Measurements from ENCODE around the gene KIF19.
"Not testable (repeated sequence)": the region's sequence is repeated elsewhere in the genome, so short reads cannot be mapped to it uniquely, and the experiment has no call there.

KIF19 gene, protein sequence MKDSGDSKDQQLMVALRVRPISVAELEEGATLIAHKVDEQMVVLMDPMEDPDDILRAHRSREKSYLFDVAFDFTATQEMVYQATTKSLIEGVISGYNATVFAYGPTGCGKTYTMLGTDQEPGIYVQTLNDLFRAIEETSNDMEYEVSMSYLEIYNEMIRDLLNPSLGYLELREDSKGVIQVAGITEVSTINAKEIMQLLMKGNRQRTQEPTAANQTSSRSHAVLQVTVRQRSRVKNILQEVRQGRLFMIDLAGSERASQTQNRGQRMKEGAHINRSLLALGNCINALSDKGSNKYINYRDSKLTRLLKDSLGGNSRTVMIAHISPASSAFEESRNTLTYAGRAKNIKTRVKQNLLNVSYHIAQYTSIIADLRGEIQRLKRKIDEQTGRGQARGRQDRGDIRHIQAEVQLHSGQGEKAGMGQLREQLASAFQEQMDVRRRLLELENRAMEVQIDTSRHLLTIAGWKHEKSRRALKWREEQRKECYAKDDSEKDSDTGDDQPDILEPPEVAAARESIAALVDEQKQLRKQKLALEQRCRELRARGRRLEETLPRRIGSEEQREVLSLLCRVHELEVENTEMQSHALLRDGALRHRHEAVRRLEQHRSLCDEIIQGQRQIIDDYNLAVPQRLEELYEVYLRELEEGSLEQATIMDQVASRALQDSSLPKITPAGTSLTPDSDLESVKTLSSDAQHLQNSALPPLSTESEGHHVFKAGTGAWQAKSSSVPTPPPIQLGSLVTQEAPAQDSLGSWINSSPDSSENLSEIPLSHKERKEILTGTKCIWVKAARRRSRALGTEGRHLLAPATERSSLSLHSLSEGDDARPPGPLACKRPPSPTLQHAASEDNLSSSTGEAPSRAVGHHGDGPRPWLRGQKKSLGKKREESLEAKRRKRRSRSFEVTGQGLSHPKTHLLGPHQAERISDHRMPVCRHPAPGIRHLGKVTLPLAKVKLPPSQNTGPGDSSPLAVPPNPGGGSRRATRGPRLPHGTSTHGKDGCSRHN

DNA sequence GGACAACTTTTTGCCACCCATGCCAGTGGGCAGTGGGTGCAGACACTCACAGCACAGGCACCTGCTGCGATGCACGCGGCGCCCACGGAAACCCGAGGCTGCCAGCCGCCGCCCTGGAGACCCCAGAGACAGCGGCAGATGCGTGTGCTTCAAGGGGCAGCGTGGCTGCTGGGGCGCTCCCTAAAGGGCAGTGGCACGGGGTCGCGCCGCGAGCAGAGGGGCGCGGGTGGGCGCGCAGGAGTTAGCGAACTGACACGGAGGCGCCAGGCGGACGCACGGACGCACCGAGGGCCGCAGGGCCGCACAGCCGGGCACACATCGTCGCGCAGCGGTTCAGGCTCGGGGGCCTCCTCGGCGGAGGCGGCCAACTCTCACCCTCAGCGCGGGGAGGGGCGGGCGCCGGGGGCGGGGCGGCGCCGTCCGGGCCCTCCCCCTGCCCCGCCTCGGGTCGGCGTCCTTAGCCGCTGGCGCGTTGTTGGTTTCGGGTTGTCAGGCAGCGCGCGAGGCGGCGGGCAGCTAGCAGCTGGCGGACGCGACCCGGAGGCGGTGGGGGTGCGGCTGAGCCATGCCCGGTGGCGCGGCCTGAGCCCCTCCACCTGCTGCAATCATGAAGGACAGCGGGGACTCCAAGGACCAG, at the start of gene KIF19:
KIF19 (plus strand) TSS at position 484 of the 637 bp plus-strand sequence; CDS start at position 608, 124 bp downstream.
- no peak within 1 kb of the TSS for H3K4me3 ChIP-seq (ENCODE audit: control insufficient read depth, low read depth, low read length)
- no peak for TF ChIP-seq CTCF (IDR thresholded peaks at IDR 0.05; ENCODE audit: control insufficient read depth, insufficient read depth, low read depth, low read length, missing control alignments)

GRCh38 chr17:74276541-74277009, 49.5 kb upstream of the KIF19 start:
- H3K4me3 ChIP-seq (ENCODE audit: control insufficient read depth, low read depth, low read length) = no peak overlapping the region
- DNase-seq (ENCODE audit: low read depth) = no peak
- no peak for TF ChIP-seq CTCF (IDR thresholded peaks at IDR 0.05; ENCODE audit: control insufficient read depth, insufficient read depth, low read depth, low read length, missing control alignments)

More for the DNA sequence above, at the start of gene KIF19:
- no peak for DNase-seq (ENCODE audit: low read depth)

GRCh38 chr17:74277935-74278334, 48.1 kb upstream of the KIF19 start:
- H3K4me3 ChIP-seq (ENCODE audit: control insufficient read depth, low read depth, low read length) = no peak overlapping the region
- TF ChIP-seq CTCF (IDR thresholded peaks at IDR 0.05; ENCODE audit: control insufficient read depth, insufficient read depth, low read depth, low read length, missing control alignments) = no peak
- no peak for DNase-seq (ENCODE audit: low read depth)

DNA sequence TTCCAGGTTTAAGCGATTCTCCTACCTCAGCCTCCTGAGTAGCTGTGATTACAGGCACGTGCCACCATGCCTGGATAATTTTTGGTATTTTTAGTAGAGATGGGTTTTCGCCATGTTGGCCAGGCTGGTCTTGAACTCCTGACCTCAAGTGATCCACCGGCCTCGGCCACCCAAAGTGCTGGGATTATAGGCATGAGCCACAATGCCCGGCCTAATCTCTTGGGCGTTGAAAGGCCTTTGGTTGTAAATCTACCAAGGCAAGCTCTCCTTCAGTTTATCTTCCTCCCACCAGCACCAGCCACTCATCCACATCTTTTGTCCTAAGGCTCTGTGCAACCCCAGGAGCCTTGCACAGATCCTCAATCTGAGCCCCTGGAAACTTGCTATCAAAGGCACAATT, 46.4 kb upstream of the KIF19 start:
- not testable (repeated sequence) for DNase-seq (ENCODE audit: low read depth); H3K4me3 ChIP-seq (ENCODE audit: control insufficient read depth, low read depth, low read length)

GRCh38 chr17:74280093-74280513, 45.9 kb upstream of the KIF19 start:
- H3K4me3 ChIP-seq (ENCODE audit: control insufficient read depth, low read depth, low read length) = no peak overlapping the region
- TF ChIP-seq CTCF (IDR thresholded peaks at IDR 0.05; ENCODE audit: control insufficient read depth, insufficient read depth, low read depth, low read length, missing control alignments) = no peak
- DNase-seq (ENCODE audit: low read depth) = no peak

- TF ChIP-seq CTCF (IDR thresholded peaks at IDR 0.05; ENCODE audit: control insufficient read depth, insufficient read depth, low read depth, low read length, missing control alignments) = no peak
- no peak for DNase-seq (ENCODE audit: low read depth)
- no peak overlapping the region for H3K4me3 ChIP-seq (ENCODE audit: control insufficient read depth, low read depth, low read length)
These were observed 44.2 kb upstream of the KIF19 start for GRCh38 chr17:74281799-74282198.

DNA sequence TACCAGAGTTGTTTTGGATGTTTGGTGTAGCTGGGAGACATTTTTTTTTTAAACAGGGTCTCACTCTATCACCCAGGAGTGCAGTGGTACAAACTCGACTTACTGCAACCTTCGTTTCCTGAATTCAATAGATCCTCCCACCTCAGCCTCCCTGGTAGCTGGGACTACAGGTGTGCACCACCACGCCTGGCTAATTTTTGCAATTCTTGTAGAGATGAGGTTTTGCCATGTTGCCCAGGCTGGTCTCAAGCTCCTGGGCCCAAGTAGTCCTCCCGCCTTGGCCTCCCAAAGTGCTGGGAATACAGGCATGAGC, 43.8 kb upstream of the KIF19 start:
- DNase-seq (ENCODE audit: low read depth); H3K4me3 ChIP-seq (ENCODE audit: control insufficient read depth, low read depth, low read length): not testable (repeated sequence)
